K562 (cell line): Measurements from ENCODE around the gene GFOD2. TPM values are rescaled to one million over a fixed set of nuclear protein-coding genes. Genes with fewer than 3 reads are reported as not detected.
A peak's percentile ranks its signal among the peaks of the same experiment; 100 is the strongest.

Experiments
- BCL6 ChIP-seq: fragments of 250-450 bp; sonication (Bioruptor Pico); IDR thresholded peaks from 2 replicates; pipeline ENCODE4 v1.4.0; 2020
- BRD9 ChIP-seq: fragments of 450-650 bp; IDR thresholded peaks from 2 replicates; pipeline ENCODE4 v1.6.1; 2018; ENCODE audit warnings: low read depth; ENCODE audit not compliant: partially characterized antibody
- BRF1 ChIP-seq: IDR thresholded peaks from 3 replicates; pipeline ENCODE4 v1.6.1; 2011; ENCODE audit warnings: borderline replicate concordance, mild to moderate bottlenecking; ENCODE audit not compliant: insufficient read length; ENCODE audit errors: extremely low read depth
- DIDO1 ChIP-seq: fragments of 450-650 bp; IDR thresholded peaks from 2 replicates; pipeline ENCODE4 v1.6.1; 2016; ENCODE audit warnings: low read depth, missing biosample characterization, missing genetic modification characterization
- FOXA1 ChIP-seq: fragments of 450-650 bp; IDR thresholded peaks from 2 replicates; pipeline ENCODE4 v1.6.1; 2016; ENCODE audit warnings: mild to moderate bottlenecking, borderline replicate concordance
- HDAC6 ChIP-seq: IDR thresholded peaks from 2 replicates; pipeline ENCODE4 v1.6.1; 2012; ENCODE audit warnings: low read depth, mild to moderate bottlenecking, control low read depth, inconsistent platforms, low read length, moderate library complexity
- KLF10 ChIP-seq: fragments of 250-450 bp; sonication (Bioruptor Pico); IDR thresholded peaks from 2 replicates; pipeline ENCODE4 v1.6.1; 2021; ENCODE audit warnings: matching md5 sums
- NR2C2 ChIP-seq, 2 experiments: fragments of 200-800 bp in 1 of 2; sonication (Bioruptor generic) in 1 of 2; sonication (generic) in 1 of 2; formaldehyde crosslinking in 1 of 2; IDR thresholded peaks; 2 replicates each; pipeline versions ENCODE4 v1.6.1 to v1.8.0; 2016 to 2022; ENCODE audit warnings: mild to moderate bottlenecking in 1 of 2, missing compliant biosample characterization in 1 of 2, missing genetic modification characterization in 1 of 2, missing genetic modification reagents in 1 of 2
- SREBF2 ChIP-seq: sonication (generic); formaldehyde crosslinking; IDR thresholded peaks from 2 replicates; pipeline ENCODE4 v1.4.0; 2020; ENCODE audit warnings: mild to moderate bottlenecking, missing genetic modification reagents
- SRSF1 ChIP-seq: fragments of 200-400 bp; formaldehyde crosslinking; IDR thresholded peaks from 2 replicates; pipeline ENCODE4 v1.6.1; 2017; ENCODE audit warnings: mild to moderate bottlenecking, low read depth, low read length, moderate library complexity
- TARDBP ChIP-seq: fragments of 450-650 bp; IDR thresholded peaks from 2 replicates; pipeline ENCODE4 v1.6.1; 2016
- XRCC5 ChIP-seq: fragments of 200-400 bp; formaldehyde crosslinking; IDR thresholded peaks from 2 replicates; pipeline ENCODE4 v1.6.1; 2017; ENCODE audit warnings: low read depth, mild to moderate bottlenecking, low read length
- ZFP91 ChIP-seq: sonication (generic); formaldehyde crosslinking; IDR thresholded peaks from 2 replicates; pipeline ENCODE4 v1.8.0; 2022; ENCODE audit warnings: mild to moderate bottlenecking, missing genetic modification reagents
- ZNF133 ChIP-seq: fragments of 250-450 bp; sonication (Bioruptor Pico); IDR thresholded peaks from 2 replicates; pipeline ENCODE4 v1.4.0; 2020; ENCODE audit warnings: mild to moderate bottlenecking
- ZNF184 ChIP-seq: sonication (generic); formaldehyde crosslinking; IDR thresholded peaks from 2 replicates; pipeline ENCODE4 v1.5.0; 2020; ENCODE audit warnings: missing genetic modification reagents
- ZNF518B ChIP-seq: fragments of 250-450 bp; sonication (Bioruptor Pico); IDR thresholded peaks from 2 replicates; pipeline ENCODE4 v1.5.0; 2021; ENCODE audit warnings: mild to moderate bottlenecking, moderate library complexity
- polyA plus RNA-seq, 8 experiments: library from polyadenylated mRNA; depleted of rRNA in 4 of 8; stranded (reverse) in 5 of 8; unstranded in 3 of 8; fragments of >200 nt; fragmentation: Nextera tagmentation in 2 of 8; fragmentation: Illumina TruSeq in 1 of 8; extraction: Ambion mirVana in 2 of 8; extraction: Trizol in 1 of 8; gene quantifications; 2 replicates each; pipeline versions ENCODE4 v1.2.1 to v1.2.3, GENCODE V29; 2011 to 2014; ENCODE audit warnings: inconsistent platforms in 1 of 8, missing spikeins in 1 of 8
- total RNA-seq, 7 experiments: library from RNA; depleted of rRNA in 6 of 7; stranded (reverse); fragments of >200 nt in 6 of 7; fragmentation: Illumina TruSeq in 2 of 7; extraction: Trizol in 2 of 7; gene quantifications; 2 replicates each; pipeline versions ENCODE4 v1.2.1 to v1.2.3, GENCODE V29; 2011 to 2021; ENCODE audit warnings: low replicate concordance in 1 of 7
- TF ChIP-seq, protein P1 (sequence below): sonication (generic); formaldehyde crosslinking; IDR thresholded peaks from 2 replicates; pipeline ENCODE4 v1.8.0; 2022; ENCODE audit warnings: mild to moderate bottlenecking, missing genetic modification reagents
- TF ChIP-seq, protein P2 (sequence below): fragments of 200-800 bp; sonication (Bioruptor generic); IDR thresholded peaks from 2 replicates; pipeline ENCODE4 v1.6.1; 2017; ENCODE audit warnings: missing genetic modification characterization, missing compliant biosample characterization

Gene GFOD2
- total and polyA plus RNA-seq, 9 of the 15 experiments (the other 6 are each of a cell fraction or from before 2014, with no cell fraction given): 1.9 to 15.8 (median 11.1) TPM

DNA sequence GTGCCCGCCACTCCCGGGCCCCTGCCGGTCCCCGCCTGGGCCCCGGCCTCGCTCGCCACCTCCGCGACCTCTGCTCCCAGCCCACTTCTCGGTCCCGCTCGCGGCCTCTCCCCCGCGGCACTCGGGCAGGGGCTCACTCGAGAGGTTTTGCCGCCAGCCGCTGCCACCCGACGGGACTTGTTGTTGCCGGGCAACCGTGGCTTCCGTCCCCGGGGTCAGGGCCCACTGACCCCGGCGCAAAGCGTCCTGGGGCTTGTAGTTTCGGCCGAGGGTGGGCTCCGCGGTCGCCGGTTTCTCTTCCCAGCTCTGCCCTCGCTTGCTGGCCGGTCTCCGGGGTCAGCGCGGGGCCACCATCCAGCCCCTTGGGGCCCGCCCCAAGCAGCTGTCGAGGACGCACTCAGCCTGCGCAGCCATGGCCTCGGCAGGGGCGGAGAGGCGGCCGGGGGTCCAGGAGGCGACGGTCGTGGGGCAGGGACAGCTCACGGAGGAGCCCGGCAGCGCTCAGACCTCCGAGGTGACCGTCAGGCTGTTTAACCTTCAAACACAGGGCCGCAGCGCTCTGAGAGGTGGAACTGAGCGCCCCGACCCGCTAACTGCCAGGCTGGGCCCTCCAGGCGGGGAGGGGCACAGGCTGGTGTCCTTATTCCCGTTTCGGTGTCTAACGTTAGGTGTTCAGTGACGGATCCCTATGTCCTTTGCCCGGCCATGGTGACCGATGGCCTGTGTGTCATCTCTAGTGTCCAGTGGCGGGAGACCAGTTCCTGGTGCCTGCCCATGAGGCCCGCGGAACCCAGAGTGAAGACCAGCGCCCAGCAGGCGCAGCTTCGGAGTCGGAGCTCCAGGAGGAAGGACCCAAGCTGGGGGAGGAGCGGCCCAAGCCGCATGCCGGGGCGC lies 52.3 kb downstream of the GFOD2 start, which contains the start of the genes C16orf86 and ENKD1 (continued):
- TF ChIP-seq DIDO1 (no peak), SREBF2 (CRISPR knock-in tag) (no peak), HDAC6 (no peak), ZNF184 (CRISPR knock-in tag) (no peak), ZNF133 (no peak), NR2C2 (CRISPR knock-in tag; IDR thresholded peaks at IDR 0.05) (peak; percentile 98), NR2C2 (tag; IDR thresholded peaks at IDR 0.05) (peak; percentile 100), XRCC5 (no peak), BRD9 (no peak), TARDBP (no peak), BCL6 (no peak), ZFP91 (no peak), SRSF1 (0 out of 2 replicates have a peak, but pooled peaks have one; percentile 29), KLF10 (no peak), FOXA1 (no peak), BRF1 (no peak), ZNF518B (CRISPR knock-in tag) (no peak)
- TF ChIP-seq, protein P1, sequence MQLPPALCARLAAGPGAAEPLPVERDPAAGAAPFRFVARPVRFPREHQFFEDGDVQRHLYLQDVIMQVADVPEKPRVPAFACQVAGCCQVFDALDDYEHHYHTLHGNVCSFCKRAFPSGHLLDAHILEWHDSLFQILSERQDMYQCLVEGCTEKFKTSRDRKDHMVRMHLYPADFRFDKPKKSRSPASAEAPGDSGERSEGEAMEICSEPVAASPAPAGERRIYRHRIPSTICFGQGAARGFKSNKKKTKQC (CRISPR knock-in tag): no peak
- TF ChIP-seq, protein P2, sequence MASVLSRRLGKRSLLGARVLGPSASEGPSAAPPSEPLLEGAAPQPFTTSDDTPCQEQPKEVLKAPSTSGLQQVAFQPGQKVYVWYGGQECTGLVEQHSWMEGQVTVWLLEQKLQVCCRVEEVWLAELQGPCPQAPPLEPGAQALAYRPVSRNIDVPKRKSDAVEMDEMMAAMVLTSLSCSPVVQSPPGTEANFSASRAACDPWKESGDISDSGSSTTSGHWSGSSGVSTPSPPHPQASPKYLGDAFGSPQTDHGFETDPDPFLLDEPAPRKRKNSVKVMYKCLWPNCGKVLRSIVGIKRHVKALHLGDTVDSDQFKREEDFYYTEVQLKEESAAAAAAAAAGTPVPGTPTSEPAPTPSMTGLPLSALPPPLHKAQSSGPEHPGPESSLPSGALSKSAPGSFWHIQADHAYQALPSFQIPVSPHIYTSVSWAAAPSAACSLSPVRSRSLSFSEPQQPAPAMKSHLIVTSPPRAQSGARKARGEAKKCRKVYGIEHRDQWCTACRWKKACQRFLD: no peak
